ENCODE measurements around the gene FARS2. TPM values are rescaled to one million over a fixed set of nuclear protein-coding genes. Genes with fewer than 3 reads are reported as not detected.

Gene FARS2
- total and polyA plus RNA-seq, 2 of the 13 experiments (the other 11 are each of a cell fraction or from before 2014, with no cell fraction given) = 15.4 to 26.0 TPM

DNA sequence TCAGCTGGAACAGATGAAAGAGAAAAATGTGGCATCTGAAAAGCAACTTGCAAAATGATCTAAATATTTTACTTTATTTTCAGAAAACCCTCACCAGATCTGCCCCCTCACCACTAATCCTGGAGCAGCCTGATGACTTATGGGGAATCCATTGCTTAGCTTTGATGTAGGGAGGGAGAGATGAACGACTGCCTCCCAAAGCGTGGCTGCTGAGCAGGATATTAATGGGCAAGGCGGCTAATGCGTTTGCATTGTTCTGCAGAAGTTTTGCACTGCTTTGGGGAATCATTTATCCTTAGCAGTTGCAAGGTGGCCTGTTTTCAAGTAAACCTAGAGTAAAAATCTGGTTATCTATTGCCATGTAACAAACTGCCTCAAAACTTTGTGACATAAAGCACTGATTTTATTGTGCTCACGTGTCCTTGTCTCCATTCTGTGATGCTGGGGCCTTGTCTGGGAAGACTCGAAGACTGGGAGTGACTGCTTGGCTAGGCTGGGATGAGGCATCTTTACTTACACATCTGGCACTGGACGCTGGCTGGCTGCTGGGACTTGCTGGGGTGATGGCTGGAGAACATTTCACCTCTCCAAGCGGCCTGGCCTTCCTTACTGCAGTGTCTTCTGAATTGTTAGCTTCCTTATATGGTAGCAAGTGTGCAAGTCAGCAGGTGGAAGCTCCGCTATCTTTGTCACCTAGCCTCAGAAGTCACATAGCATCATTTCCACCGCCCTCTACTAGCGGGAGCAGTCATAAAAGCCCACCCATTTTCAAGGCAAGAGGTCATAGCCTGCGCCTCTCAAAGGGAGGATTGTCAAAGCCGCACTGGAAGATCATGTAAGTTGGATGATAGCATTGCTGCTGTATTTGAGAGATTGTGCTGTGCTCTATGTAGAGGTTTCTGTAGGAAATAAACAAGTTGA lies 432.2 kb downstream of the FARS2 start:
- no peaks in the 10 kb centered on the region for H3K4me1 ChIP-seq (ENCODE audit: insufficient read depth, low read length)
- ATAC-seq (no peak), FAIRE-seq (no peak), DNase-seq (ENCODE audit: low spot score) (no peak)
- H3K9me3 ChIP-seq (ENCODE audit: low read length) = no peaks in the 10 kb centered on the region
- in situ Hi-C loops (cut with HindIII; ENCODE audit: extremely low pct_ligation_motif_present, low pct_unique_long_range_greater_than_20kb) (no loop called here), intact Hi-C loops (cut with micrococcal nuclease; ENCODE audit: unreplicated experiment) (no loop called here)
- no peaks in the 10 kb centered on the region for H3K79me2 ChIP-seq (ENCODE audit: insufficient read depth, low read length)
- no peak overlapping the region for H3K9ac ChIP-seq (ENCODE audit: insufficient read depth, low read depth, low read length)
- ChIA-PET POLR2A (no interaction called here), CTCF (ENCODE audit: low intra/inter-chr PET ratio, low total read pairs) (no interaction called here)
- H3K27me3 ChIP-seq (ENCODE audit: control insufficient read depth in 1 of 2, insufficient read depth in 2 of 2, low read length in 2 of 2) = no peaks in the 10 kb centered on the region
- H3K4me2 ChIP-seq (ENCODE audit: low read depth, low read length) = no peak overlapping the region
- no peak overlapping the region for H2AFZ ChIP-seq (ENCODE audit: low read length)
- WGBS (ENCODE audit: low lambda C conversion rate) = 96% methylated on average over 13 of the region's 13 CpGs
- no peak for TF ChIP-seq TSC22D2 (CRISPR knock-in tag; IDR thresholded peaks at IDR 0.05; ENCODE audit: borderline replicate concordance)
- H3K27ac ChIP-seq (ENCODE audit: extremely low read length, insufficient read depth, low read length) = no peak overlapping the region
- no peak overlapping the region for H3K4me3 ChIP-seq (replicated peaks in 1 of 3; ENCODE audit: insufficient read depth in 1 of 3, low read depth in 2 of 3, low read length in 3 of 3)
- no TSS peak for BruUV-seq (replicated peaks)
- no peaks in the 10 kb centered on the region for H3K36me3 ChIP-seq (replicated peaks in 1 of 2; ENCODE audit: control insufficient read depth in 1 of 2, insufficient read depth in 2 of 2, low read length in 2 of 2)
- H4K20me1 ChIP-seq (ENCODE audit: insufficient read depth, low read length) = no peaks in the 10 kb centered on the region

DNA sequence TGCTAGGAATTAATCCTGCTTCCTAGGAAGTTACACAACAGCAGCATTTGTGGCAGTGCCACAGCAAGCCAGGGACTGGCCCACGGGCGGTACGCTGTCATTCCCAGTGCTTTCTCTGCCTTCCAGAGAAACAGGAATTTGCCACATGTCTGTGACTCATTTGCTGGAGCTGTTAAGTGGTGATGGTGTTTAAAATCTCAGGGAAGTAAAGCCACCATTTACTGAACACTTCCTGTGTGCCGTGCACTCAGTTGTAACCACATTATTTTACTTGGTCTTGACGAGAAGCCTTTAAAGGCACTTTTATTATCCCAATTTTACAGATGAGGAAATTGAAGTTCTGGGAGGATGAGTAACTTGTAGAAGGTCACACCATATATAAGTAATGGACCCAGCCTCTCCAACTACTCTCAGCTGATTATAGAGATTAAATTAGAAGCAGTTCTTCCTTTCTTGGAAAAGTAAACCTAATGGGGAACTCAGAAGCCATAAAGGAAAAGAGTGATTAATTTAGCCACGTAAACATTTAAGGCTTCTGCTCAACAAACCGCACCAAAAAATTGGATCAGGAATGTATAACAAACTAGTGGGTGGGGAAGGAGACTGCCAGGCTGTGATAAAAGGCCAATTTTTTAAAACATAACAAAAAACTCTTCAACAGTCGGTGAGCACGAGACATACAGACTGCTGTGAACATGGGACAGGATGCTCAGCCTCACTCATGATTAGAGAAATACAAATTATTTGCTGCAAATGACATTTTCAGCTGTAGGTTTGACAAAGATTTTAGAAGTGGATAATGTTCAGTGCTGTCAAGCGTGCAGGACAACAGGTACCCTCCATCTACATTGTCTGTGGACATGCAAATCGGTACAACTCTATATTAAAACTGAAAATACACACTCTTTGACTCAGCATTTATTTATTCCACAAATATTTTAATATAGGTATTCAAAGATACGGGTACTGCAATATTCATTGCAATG lies 434.2 kb downstream of the FARS2 start:
- in situ Hi-C loops (cut with HindIII; ENCODE audit: extremely low pct_ligation_motif_present, low pct_unique_long_range_greater_than_20kb) = no loop called here
- no peak for TF ChIP-seq ZNF10 (CRISPR knock-in tag; IDR thresholded peaks at IDR 0.05; ENCODE audit: borderline replicate concordance, low read depth)
- TF ChIP-seq, protein P1, sequence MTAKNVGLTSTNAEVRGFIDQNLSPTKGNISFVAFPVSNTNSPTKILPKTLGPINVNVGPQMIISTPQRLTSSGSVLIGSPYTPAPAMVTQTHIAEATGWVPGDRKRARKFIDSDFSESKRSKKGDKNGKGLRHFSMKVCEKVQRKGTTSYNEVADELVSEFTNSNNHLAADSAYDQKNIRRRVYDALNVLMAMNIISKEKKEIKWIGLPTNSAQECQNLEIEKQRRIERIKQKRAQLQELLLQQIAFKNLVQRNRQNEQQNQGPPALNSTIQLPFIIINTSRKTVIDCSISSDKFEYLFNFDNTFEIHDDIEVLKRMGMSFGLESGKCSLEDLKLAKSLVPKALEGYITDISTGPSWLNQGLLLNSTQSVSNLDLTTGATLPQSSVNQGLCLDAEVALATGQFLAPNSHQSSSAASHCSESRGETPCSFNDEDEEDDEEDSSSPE (CRISPR knock-in tag; IDR thresholded peaks at IDR 0.05) = no peak
- TF ChIP-seq, protein P2, sequence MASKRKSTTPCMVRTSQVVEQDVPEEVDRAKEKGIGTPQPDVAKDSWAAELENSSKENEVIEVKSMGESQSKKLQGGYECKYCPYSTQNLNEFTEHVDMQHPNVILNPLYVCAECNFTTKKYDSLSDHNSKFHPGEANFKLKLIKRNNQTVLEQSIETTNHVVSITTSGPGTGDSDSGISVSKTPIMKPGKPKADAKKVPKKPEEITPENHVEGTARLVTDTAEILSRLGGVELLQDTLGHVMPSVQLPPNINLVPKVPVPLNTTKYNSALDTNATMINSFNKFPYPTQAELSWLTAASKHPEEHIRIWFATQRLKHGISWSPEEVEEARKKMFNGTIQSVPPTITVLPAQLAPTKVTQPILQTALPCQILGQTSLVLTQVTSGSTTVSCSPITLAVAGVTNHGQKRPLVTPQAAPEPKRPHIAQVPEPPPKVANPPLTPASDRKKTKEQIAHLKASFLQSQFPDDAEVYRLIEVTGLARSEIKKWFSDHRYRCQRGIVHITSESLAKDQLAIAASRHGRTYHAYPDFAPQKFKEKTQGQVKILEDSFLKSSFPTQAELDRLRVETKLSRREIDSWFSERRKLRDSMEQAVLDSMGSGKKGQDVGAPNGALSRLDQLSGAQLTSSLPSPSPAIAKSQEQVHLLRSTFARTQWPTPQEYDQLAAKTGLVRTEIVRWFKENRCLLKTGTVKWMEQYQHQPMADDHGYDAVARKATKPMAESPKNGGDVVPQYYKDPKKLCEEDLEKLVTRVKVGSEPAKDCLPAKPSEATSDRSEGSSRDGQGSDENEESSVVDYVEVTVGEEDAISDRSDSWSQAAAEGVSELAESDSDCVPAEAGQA (IDR thresholded peaks at IDR 0.05; ENCODE audit: low read depth) = no peak
- TF ChIP-seq, protein P2 (CRISPR knock-in tag; IDR thresholded peaks at IDR 0.05; ENCODE audit: borderline replicate concordance) = no peak
- no peak for TF ChIP-seq ZFP90 (CRISPR knock-in tag; IDR thresholded peaks at IDR 0.05; ENCODE audit: borderline replicate concordance)
- no peak for TF ChIP-seq KDM2A (CRISPR knock-in tag; IDR thresholded peaks at IDR 0.05; ENCODE audit: borderline replicate concordance, low read depth)

More for the DNA sequence above, 434.2 kb downstream of the FARS2 start:
- no peaks in the 10 kb centered on the region for H3K27me3 ChIP-seq (ENCODE audit: control insufficient read depth in 1 of 2, insufficient read depth in 2 of 2, low read length in 2 of 2)
- BruUV-seq (replicated peaks) = no TSS peak
- no peak overlapping the region for H2AFZ ChIP-seq (ENCODE audit: low read length)
- FAIRE-seq = no peak
- WGBS (ENCODE audit: low lambda C conversion rate) = 88% methylated on average over 12 of the region's 12 CpGs
- H3K79me2 ChIP-seq (ENCODE audit: insufficient read depth, low read length) = no peaks in the 10 kb centered on the region
- ChIA-PET POLR2A (no interaction called here), CTCF (ENCODE audit: low intra/inter-chr PET ratio, low total read pairs) (no interaction called here)
- no peak overlapping the region for H3K4me2 ChIP-seq (ENCODE audit: low read depth, low read length)
- DNase-seq (ENCODE audit: low spot score) = no peak
- no peak overlapping the region for H3K9ac ChIP-seq (ENCODE audit: insufficient read depth, low read depth, low read length)
- H3K4me3 ChIP-seq (replicated peaks in 1 of 3; ENCODE audit: insufficient read depth in 1 of 3, low read depth in 2 of 3, low read length in 3 of 3) = no peak overlapping the region
- H3K27ac ChIP-seq (ENCODE audit: extremely low read length, insufficient read depth, low read length) = no peak overlapping the region
- no peaks in the 10 kb centered on the region for H4K20me1 ChIP-seq (ENCODE audit: insufficient read depth, low read length)
- H3K4me1 ChIP-seq (ENCODE audit: insufficient read depth, low read length) = no peaks in the 10 kb centered on the region
- H3K9me3 ChIP-seq (ENCODE audit: low read length) = no peaks in the 10 kb centered on the region
- intact Hi-C loops (cut with micrococcal nuclease; ENCODE audit: unreplicated experiment) = no loop called here
- H3K36me3 ChIP-seq (replicated peaks in 1 of 2; ENCODE audit: control insufficient read depth in 1 of 2, insufficient read depth in 2 of 2, low read length in 2 of 2) = no peaks in the 10 kb centered on the region
- ATAC-seq = no peak

All from HepG2 (cell line).